HEK293T (cell line): ENCODE measurements around the gene HAPLN2.

Experiments
- CTBP1 ChIP-seq: fragments of 450-650 bp; IDR thresholded peaks from 2 replicates; pipeline ENCODE4 v1.6.1; 2016; ENCODE audit warnings: borderline replicate concordance
- FOXK2 ChIP-seq: fragments of 450-650 bp; IDR thresholded peaks from 2 replicates; pipeline ENCODE4 v1.6.1; 2016; ENCODE audit warnings: mild to moderate bottlenecking
- FOXM1 ChIP-seq: fragments of 450-650 bp; IDR thresholded peaks from 2 replicates; pipeline ENCODE4 v1.6.1; 2017; ENCODE audit warnings: mild to moderate bottlenecking, borderline replicate concordance
- HDGF ChIP-seq: fragments of 450-650 bp; IDR thresholded peaks from 2 replicates; pipeline ENCODE4 v1.6.1; 2017; ENCODE audit warnings: antibody characterized with exemption, borderline replicate concordance
- LEF1 ChIP-seq: fragments of 450-650 bp; IDR thresholded peaks from 2 replicates; pipeline ENCODE4 v1.6.1; 2017; ENCODE audit warnings: mild to moderate bottlenecking, borderline replicate concordance
- SP1 ChIP-seq: fragments of 450-650 bp; IDR thresholded peaks from 2 replicates; pipeline ENCODE4 v1.6.1; 2017
- SUZ12 ChIP-seq: fragments of 450-650 bp; IDR thresholded peaks from 2 replicates; pipeline ENCODE4 v1.6.1; 2016; ENCODE audit warnings: mild to moderate bottlenecking
- TARDBP ChIP-seq: fragments of 450-650 bp; IDR thresholded peaks from 2 replicates; pipeline ENCODE4 v1.6.1; 2016

DNA sequence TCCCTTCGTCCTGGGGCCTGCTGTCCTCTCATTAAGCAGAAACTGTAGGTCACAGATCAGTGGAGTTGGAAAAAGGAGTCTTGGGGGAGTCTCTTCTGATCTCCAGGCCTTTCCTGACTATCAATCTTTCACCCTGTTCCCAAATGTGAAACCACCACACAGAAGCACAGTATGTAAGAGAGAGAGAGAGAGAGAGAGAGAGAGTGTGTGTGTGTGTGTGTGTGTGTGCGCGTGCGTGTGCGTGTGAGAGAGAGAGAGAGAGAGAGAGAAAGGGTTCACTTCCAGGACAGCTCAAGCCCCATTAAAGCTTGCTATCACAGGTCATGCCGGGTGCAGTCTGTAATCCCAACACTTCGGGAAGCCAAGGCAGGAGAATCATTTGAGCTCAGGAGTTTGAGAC, 41.2 kb upstream of the HAPLN2 start:
- no peak for TF ChIP-seq CTBP1
- TF ChIP-seq HDGF = no peak
- TF ChIP-seq FOXK2 = no peak
- no peak for TF ChIP-seq FOXM1
- TF ChIP-seq SUZ12 = no peak
- TF ChIP-seq SP1 = no peak
- TF ChIP-seq TARDBP = no peak
- no peak for TF ChIP-seq LEF1
